Ishikawa (cell line): ENCODE measurements around the gene DEGS1.

ENCODE experiments used
- CEBPB ChIP-seq: IDR thresholded peaks from 2 replicates; pipeline ENCODE4 v1.6.1; 2012
- CREB1 ChIP-seq: IDR thresholded peaks from 2 replicates; pipeline ENCODE4 v1.6.1; 2012; ENCODE audit warnings: low read depth
- EGR1 ChIP-seq: IDR thresholded peaks from 2 replicates; pipeline ENCODE4 v1.6.1; 2012
- EP300 ChIP-seq: IDR thresholded peaks from 2 replicates; pipeline ENCODE4 v1.6.1; 2012; ENCODE audit warnings: borderline replicate concordance
- FOXM1 ChIP-seq: IDR thresholded peaks from 2 replicates; pipeline ENCODE4 v1.6.1; 2012; ENCODE audit warnings: low read depth, borderline replicate concordance
- NFIC ChIP-seq: IDR thresholded peaks from 2 replicates; pipeline ENCODE4 v1.6.1; 2012
- RAD21 ChIP-seq: IDR thresholded peaks from 2 replicates; pipeline ENCODE4 v1.6.1; 2012; ENCODE audit warnings: low read depth
- TAF1 ChIP-seq: IDR thresholded peaks from 2 replicates; pipeline ENCODE4 v1.6.1; 2012; ENCODE audit warnings: low read depth, mild to moderate bottlenecking
- TCF12 ChIP-seq: IDR thresholded peaks from 2 replicates; pipeline ENCODE4 v1.6.1; 2012; ENCODE audit warnings: low read depth
- TEAD4 ChIP-seq: IDR thresholded peaks from 2 replicates; pipeline ENCODE4 v1.6.1; 2012
- YY1 ChIP-seq: IDR thresholded peaks from 2 replicates; pipeline ENCODE4 v1.6.1; 2012; ENCODE audit warnings: low read depth
- ZBTB7A ChIP-seq: IDR thresholded peaks from 2 replicates; pipeline ENCODE4 v1.6.1; 2012; ENCODE audit warnings: low read depth
- TF ChIP-seq, protein P1 (sequence below): IDR thresholded peaks from 2 replicates; pipeline ENCODE4 v1.6.1; 2012; ENCODE audit warnings: low read depth, mild to moderate bottlenecking
- TF ChIP-seq, protein P2 (sequence below): IDR thresholded peaks from 2 replicates; pipeline ENCODE4 v1.6.1; 2012
- TF ChIP-seq, protein P3 (sequence below): IDR thresholded peaks from 2 replicates; pipeline ENCODE4 v1.6.1; 2012

DEGS1 gene

DNA sequence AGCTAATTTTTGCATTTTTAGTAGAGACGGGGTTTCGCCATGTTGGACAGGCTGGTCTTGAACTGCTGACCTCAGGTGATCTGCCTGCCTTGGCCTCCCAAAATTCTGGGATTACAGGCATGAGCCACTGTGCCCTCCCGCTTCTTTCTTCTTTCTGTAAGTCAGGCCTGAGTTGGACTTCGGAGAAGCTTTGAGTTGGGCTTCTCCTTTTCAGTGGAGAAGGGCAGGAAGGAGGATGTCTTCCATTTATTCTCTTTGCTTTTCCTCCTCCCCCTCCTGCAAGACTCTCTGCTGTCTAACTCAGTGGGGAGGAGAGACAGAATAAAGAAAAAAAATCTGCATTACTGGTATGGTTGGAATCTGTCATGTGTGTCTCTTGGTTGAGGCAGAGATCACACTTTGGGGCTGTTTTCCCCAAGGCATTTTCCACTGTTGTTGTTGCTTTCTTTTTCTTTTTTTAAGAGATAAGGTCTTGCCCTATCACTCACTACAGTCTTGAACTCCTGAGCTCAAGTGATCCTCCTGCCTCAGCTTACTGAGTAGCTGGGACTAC is 13.2 kb upstream of the DEGS1 start:
- TF ChIP-seq TEAD4 = no peak
- TF ChIP-seq, protein P1, sequence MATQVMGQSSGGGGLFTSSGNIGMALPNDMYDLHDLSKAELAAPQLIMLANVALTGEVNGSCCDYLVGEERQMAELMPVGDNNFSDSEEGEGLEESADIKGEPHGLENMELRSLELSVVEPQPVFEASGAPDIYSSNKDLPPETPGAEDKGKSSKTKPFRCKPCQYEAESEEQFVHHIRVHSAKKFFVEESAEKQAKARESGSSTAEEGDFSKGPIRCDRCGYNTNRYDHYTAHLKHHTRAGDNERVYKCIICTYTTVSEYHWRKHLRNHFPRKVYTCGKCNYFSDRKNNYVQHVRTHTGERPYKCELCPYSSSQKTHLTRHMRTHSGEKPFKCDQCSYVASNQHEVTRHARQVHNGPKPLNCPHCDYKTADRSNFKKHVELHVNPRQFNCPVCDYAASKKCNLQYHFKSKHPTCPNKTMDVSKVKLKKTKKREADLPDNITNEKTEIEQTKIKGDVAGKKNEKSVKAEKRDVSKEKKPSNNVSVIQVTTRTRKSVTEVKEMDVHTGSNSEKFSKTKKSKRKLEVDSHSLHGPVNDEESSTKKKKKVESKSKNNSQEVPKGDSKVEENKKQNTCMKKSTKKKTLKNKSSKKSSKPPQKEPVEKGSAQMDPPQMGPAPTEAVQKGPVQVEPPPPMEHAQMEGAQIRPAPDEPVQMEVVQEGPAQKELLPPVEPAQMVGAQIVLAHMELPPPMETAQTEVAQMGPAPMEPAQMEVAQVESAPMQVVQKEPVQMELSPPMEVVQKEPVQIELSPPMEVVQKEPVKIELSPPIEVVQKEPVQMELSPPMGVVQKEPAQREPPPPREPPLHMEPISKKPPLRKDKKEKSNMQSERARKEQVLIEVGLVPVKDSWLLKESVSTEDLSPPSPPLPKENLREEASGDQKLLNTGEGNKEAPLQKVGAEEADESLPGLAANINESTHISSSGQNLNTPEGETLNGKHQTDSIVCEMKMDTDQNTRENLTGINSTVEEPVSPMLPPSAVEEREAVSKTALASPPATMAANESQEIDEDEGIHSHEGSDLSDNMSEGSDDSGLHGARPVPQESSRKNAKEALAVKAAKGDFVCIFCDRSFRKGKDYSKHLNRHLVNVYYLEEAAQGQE = no peak
- TF ChIP-seq, protein P2, sequence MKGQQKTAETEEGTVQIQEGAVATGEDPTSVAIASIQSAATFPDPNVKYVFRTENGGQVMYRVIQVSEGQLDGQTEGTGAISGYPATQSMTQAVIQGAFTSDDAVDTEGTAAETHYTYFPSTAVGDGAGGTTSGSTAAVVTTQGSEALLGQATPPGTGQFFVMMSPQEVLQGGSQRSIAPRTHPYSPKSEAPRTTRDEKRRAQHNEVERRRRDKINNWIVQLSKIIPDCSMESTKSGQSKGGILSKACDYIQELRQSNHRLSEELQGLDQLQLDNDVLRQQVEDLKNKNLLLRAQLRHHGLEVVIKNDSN = no peak
- TF ChIP-seq ZBTB7A = no peak
- TF ChIP-seq NFIC = no peak
- no peak for TF ChIP-seq FOXM1
- no peak for TF ChIP-seq EP300

DNA sequence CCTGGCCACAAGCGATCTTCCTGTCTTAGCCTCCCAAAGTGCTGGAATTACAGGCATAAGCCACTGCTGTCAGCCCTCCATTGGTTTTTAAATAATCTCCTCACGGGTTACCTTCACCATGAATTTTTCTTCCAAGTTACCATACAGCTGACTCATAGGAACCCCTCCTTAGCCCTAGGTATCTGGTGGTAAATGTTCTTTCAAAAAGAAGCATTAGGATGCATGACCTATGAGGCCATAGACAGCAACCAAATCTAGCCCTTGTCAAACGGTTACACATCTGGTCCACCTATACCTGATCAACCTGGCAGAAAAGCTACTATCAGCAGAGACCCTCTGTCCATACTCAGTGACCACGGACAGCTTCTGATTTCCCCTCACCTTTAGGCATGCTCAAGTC is 12.7 kb upstream of the DEGS1 start:
- TF ChIP-seq ZBTB7A = no peak
- TF ChIP-seq TCF12 = no peak
- TF ChIP-seq RAD21 = no peak

DNA sequence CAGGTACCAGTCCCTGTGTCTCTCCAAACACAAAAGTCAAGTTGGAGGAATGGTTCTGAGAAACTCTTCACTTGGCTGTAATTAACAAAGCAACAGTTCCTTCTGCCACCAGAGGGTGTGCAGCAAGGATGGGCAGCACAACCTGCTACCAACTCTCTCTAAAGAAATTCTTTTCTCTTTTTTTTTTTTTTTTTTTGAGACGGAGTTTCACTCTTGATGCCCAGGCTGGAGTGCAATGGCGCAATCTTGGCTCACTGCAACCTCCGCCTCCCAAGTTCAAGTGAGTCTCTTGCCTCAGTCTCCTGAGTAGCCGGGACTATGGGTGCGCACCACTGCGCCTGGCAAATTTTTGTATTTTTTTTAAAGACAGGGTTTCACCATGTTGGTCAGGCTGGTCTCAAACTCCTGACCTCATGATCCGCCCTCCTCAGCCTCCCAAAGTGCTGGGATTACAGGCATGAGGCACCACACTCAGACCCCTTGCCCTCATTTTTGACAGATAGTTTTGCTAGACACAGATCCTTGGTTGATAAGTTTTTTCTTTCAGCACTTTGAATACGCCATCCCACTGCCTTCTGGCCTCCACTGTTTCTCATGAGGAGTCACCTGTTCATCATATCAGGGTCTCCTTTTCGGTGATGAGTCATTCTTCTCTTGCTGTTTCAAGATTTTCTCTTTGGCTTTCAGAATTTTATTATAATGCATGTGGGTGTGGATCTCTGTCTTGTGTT is 12.1 kb upstream of the DEGS1 start:
- TF ChIP-seq TAF1 (no peak), EP300 (no peak), CREB1 (no peak), RAD21 (peak; percentile 52), CEBPB (no peak)

DNA sequence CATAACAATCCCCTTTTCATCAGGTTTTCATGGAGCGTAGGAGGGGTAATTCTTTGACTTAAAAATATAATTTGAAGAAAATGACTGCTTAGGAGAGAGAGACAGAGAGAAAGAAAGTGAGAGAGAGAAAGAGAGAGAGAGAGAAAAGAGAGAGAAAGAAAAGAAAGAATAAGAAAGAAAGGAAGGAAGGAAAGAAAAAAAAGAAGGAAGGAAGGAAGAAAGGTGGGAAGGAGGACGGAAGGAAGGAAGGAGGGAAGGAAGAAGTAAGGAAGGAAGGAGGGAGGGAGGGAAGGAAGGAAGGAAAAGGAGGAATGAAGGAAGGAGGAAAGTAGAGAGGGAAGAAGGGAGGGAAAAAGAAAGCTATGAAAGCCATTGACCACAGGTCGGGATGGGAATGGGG is 10.8 kb upstream of the DEGS1 start:
- TF ChIP-seq EP300 (no peak), TEAD4 (no peak), CEBPB (no peak), EGR1 (no peak), FOXM1 (no peak), TAF1 (no peak), NFIC (no peak), YY1 (no peak), TCF12 (no peak), RAD21 (no peak), ZBTB7A (no peak), CREB1 (no peak)
- TF ChIP-seq, protein P2 = no peak
- TF ChIP-seq, protein P1 = no peak
- TF ChIP-seq, protein P3, sequence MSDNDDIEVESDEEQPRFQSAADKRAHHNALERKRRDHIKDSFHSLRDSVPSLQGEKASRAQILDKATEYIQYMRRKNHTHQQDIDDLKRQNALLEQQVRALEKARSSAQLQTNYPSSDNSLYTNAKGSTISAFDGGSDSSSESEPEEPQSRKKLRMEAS = no peak

DNA sequence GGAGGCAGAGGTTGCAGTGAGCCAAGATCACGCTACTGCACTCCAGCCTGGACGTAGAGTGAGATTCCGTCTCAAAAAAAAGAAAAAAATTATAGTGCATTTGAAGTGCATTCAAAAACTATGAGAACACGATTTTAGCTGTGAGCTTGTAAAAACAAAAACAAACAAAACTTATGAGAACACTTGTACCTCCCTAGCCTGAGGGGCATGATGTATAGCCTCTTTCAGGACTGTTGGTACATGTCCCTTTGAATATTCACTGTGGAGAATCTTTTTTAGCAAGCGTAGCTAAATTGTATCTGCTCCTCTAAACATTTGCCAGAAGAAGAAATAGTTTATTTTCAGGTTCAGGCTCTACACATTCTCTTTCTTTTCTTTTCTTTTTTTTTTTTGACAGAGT is 9.5 kb upstream of the DEGS1 start:
- TF ChIP-seq YY1 (no peak), CREB1 (no peak), CEBPB (no peak), TEAD4 (no peak), RAD21 (no peak), ZBTB7A (no peak), TCF12 (no peak), EP300 (no peak), NFIC (no peak), FOXM1 (no peak), EGR1 (no peak), TAF1 (no peak)
- TF ChIP-seq, protein P3 = no peak
- TF ChIP-seq, protein P2 = no peak
- TF ChIP-seq, protein P1 = no peak
